ENCODE measurements around the gene CGB7. TPM values are rescaled to one million over a fixed set of nuclear protein-coding genes. Genes with fewer than 3 reads are reported as not detected.

Gene CGB7
- total and polyA plus RNA-seq, 10 of the 15 experiments (the other 5 are each of a cell fraction or from before 2014, with no cell fraction given) = 0.06 TPM; not detected in 9

DNA sequence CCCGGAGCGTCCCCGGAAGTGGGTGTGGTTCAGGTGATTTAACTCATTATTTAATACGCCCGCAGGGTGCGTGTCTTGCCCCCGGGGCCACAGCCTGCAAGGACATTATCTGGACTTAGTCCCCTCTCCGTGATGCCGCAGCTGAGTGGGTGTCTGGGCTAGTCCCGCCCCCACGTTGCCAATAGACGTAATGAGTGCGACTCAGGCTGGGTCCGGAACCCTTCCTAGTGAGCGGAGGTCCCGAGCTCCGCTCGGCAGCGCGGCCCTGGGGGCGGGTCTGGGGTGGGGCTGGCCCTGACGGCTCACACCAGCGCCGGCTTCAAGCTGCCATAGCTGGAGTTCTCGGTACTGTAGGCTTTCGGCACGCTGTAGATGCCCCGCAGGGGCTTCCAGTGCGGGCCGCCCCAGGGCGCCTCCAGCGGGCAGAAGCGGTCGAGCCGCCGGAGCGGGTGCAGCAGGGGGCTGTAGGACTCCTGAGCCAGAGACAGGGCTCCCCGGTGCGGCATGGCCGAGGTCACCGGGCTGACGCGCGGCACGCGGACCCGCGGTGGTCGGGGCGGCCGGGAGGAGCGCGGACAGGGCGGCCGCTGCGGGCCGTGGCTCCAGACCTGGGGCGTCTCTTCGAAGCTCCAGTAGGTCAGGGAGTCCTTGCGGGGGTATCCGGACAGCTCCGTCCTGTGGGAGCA, 39.7 kb downstream of the CGB7 start (continued):
- TF ChIP-seq, protein P1, sequence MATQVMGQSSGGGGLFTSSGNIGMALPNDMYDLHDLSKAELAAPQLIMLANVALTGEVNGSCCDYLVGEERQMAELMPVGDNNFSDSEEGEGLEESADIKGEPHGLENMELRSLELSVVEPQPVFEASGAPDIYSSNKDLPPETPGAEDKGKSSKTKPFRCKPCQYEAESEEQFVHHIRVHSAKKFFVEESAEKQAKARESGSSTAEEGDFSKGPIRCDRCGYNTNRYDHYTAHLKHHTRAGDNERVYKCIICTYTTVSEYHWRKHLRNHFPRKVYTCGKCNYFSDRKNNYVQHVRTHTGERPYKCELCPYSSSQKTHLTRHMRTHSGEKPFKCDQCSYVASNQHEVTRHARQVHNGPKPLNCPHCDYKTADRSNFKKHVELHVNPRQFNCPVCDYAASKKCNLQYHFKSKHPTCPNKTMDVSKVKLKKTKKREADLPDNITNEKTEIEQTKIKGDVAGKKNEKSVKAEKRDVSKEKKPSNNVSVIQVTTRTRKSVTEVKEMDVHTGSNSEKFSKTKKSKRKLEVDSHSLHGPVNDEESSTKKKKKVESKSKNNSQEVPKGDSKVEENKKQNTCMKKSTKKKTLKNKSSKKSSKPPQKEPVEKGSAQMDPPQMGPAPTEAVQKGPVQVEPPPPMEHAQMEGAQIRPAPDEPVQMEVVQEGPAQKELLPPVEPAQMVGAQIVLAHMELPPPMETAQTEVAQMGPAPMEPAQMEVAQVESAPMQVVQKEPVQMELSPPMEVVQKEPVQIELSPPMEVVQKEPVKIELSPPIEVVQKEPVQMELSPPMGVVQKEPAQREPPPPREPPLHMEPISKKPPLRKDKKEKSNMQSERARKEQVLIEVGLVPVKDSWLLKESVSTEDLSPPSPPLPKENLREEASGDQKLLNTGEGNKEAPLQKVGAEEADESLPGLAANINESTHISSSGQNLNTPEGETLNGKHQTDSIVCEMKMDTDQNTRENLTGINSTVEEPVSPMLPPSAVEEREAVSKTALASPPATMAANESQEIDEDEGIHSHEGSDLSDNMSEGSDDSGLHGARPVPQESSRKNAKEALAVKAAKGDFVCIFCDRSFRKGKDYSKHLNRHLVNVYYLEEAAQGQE (IDR thresholded peaks at IDR 0.05; ENCODE audit: low read depth, low read length) = no peak
- no peak for TF ChIP-seq RFX5 (IDR thresholded peaks at IDR 0.05; ENCODE audit: low read depth, low read length)
- TF ChIP-seq JUNB (IDR thresholded peaks at IDR 0.05) = no peak
- no peak for TF ChIP-seq SIX5 (IDR thresholded peaks at IDR 0.05; ENCODE audit: low read depth, low read length, severe bottlenecking)
- TF ChIP-seq BHLHE40 (IDR thresholded peaks at IDR 0.05; ENCODE audit: borderline replicate concordance in 1 of 2, low read depth in 2 of 2, low read length in 1 of 2) = peak in 1 of 2 experiments; percentile 33; a peak in 1 of 4 replicates
- no peak for TF ChIP-seq TBL1XR1 (IDR thresholded peaks at IDR 0.05; ENCODE audit: low read depth, low read length)
- TF ChIP-seq, protein P2, sequence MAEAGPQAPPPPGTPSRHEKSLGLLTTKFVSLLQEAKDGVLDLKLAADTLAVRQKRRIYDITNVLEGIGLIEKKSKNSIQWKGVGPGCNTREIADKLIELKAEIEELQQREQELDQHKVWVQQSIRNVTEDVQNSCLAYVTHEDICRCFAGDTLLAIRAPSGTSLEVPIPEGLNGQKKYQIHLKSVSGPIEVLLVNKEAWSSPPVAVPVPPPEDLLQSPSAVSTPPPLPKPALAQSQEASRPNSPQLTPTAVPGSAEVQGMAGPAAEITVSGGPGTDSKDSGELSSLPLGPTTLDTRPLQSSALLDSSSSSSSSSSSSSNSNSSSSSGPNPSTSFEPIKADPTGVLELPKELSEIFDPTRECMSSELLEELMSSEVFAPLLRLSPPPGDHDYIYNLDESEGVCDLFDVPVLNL (IDR thresholded peaks at IDR 0.05; ENCODE audit: low read depth, low read length) = no peak
- TF ChIP-seq ZNF384 (IDR thresholded peaks at IDR 0.05; ENCODE audit: borderline replicate concordance, low read depth, low read length) = no peak
- TF ChIP-seq, protein P3, sequence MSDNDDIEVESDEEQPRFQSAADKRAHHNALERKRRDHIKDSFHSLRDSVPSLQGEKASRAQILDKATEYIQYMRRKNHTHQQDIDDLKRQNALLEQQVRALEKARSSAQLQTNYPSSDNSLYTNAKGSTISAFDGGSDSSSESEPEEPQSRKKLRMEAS (IDR thresholded peaks at IDR 0.05; ENCODE audit: low read depth, low read length) = no peak
- peak in 1 of 2 experiments; percentile 62; a peak in 1 of 3 replicates for TF ChIP-seq EGR1 (IDR thresholded peaks at IDR 0.05; ENCODE audit: borderline replicate concordance in 1 of 2, low read depth in 2 of 2, low read length in 2 of 2)
- peak; percentile 53; the same call in 1 of the 2 replicates for TF ChIP-seq GATAD2B (conservative IDR thresholded peaks at IDR 0.05; ENCODE audit: low read depth)
- 0 out of 2 replicates have a peak, but pooled peaks have one; percentile 14 for TF ChIP-seq RAD21 (IDR thresholded peaks at IDR 0.05; ENCODE audit: insufficient read depth, low read depth, low read length)
- no peak for TF ChIP-seq IKZF2 (IDR thresholded peaks at IDR 0.05)
- 0 out of 2 replicates have a peak, but pooled peaks have one; percentile 50 for TF ChIP-seq IKZF1 (conservative IDR thresholded peaks at IDR 0.05)
- no peak for TF ChIP-seq ATF7 (IDR thresholded peaks at IDR 0.05; ENCODE audit: low read depth)
- TF ChIP-seq, protein P4, sequence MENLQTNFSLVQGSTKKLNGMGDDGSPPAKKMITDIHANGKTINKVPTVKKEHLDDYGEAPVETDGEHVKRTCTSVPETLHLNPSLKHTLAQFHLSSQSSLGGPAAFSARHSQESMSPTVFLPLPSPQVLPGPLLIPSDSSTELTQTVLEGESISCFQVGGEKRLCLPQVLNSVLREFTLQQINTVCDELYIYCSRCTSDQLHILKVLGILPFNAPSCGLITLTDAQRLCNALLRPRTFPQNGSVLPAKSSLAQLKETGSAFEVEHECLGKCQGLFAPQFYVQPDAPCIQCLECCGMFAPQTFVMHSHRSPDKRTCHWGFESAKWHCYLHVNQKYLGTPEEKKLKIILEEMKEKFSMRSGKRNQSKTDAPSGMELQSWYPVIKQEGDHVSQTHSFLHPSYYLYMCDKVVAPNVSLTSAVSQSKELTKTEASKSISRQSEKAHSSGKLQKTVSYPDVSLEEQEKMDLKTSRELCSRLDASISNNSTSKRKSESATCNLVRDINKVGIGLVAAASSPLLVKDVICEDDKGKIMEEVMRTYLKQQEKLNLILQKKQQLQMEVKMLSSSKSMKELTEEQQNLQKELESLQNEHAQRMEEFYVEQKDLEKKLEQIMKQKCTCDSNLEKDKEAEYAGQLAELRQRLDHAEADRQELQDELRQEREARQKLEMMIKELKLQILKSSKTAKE (IDR thresholded peaks at IDR 0.05; ENCODE audit: low read depth, poor library complexity, severe bottlenecking) = no peak
- TF ChIP-seq, protein P5, sequence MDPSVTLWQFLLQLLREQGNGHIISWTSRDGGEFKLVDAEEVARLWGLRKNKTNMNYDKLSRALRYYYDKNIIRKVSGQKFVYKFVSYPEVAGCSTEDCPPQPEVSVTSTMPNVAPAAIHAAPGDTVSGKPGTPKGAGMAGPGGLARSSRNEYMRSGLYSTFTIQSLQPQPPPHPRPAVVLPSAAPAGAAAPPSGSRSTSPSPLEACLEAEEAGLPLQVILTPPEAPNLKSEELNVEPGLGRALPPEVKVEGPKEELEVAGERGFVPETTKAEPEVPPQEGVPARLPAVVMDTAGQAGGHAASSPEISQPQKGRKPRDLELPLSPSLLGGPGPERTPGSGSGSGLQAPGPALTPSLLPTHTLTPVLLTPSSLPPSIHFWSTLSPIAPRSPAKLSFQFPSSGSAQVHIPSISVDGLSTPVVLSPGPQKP (IDR thresholded peaks at IDR 0.05; ENCODE audit: low read depth, low read length) = no peak
- TF ChIP-seq, protein P6, sequence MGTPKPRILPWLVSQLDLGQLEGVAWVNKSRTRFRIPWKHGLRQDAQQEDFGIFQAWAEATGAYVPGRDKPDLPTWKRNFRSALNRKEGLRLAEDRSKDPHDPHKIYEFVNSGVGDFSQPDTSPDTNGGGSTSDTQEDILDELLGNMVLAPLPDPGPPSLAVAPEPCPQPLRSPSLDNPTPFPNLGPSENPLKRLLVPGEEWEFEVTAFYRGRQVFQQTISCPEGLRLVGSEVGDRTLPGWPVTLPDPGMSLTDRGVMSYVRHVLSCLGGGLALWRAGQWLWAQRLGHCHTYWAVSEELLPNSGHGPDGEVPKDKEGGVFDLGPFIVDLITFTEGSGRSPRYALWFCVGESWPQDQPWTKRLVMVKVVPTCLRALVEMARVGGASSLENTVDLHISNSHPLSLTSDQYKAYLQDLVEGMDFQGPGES (IDR thresholded peaks at IDR 0.05) = no peak
- no peak for TF ChIP-seq EZH2 (IDR thresholded peaks at IDR 0.05; ENCODE audit: borderline replicate concordance, control insufficient read depth, low read depth, low read length)

Measured in GM12878 (cell line).